ENCODE measurements around the gene DNAAF8.

Gene DNAAF8

DNA sequence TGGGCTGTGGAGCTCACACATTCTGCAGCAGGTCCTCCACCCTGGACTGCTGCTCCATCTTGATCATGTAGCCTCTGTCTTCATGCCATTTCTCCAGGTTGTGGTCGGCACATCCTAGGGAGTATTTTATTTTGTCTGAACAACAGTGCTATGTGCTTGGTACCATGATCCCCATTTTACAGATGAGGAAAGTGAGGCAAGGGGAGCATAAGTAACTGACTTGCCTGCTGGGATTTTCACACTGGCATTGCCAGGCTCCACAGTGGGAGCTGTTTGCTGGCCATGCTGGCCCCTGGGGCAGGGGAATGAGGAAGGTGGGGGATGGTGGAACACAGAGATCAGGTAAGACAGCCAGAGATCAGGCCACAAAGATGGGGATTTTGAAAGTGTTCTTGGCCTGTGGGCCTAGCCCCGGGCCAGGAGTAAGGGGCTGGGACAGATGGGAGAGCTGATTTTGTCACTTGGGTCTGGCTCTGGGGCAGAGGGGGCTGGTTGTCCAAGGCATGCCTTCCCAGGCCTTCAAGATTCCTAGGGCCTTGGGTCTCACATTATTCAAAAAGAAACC, 41.9 kb downstream of the DNAAF8 start:
- Histone ChIP-seq H3K9me3 (ENCODE audit: control insufficient read depth, insufficient read depth, low read length) (no peaks in the 10 kb centered on the region), H3K9me2 (replicated peaks; ENCODE audit: control insufficient read depth, low read length) (no peaks in the 10 kb centered on the region), H3K4me1 (ENCODE audit: control insufficient read depth, low read length) (no peaks in the 10 kb centered on the region), H3K27ac (ENCODE audit: low read depth, low read length) (no peak overlapping the region), H3K4me2 (ENCODE audit: low read length) (no peak overlapping the region), H3K4me3 (ENCODE audit: low read length) (no peak overlapping the region), H3F3A (ENCODE audit: control insufficient read depth, insufficient read depth) (no peaks in the 10 kb centered on the region), H4K20me1 (ENCODE audit: control insufficient read depth, insufficient read depth, low read depth, low read length) (no peaks in the 10 kb centered on the region), H3K36me3 (ENCODE audit: control insufficient read depth, low read length) (no peaks in the 10 kb centered on the region), H3K27me3 (ENCODE audit: control insufficient read depth, low read length) (no peaks in the 10 kb centered on the region), H3K79me2 (ENCODE audit: control insufficient read depth, low read length) (no peaks in the 10 kb centered on the region)
- TF ChIP-seq, protein P1, sequence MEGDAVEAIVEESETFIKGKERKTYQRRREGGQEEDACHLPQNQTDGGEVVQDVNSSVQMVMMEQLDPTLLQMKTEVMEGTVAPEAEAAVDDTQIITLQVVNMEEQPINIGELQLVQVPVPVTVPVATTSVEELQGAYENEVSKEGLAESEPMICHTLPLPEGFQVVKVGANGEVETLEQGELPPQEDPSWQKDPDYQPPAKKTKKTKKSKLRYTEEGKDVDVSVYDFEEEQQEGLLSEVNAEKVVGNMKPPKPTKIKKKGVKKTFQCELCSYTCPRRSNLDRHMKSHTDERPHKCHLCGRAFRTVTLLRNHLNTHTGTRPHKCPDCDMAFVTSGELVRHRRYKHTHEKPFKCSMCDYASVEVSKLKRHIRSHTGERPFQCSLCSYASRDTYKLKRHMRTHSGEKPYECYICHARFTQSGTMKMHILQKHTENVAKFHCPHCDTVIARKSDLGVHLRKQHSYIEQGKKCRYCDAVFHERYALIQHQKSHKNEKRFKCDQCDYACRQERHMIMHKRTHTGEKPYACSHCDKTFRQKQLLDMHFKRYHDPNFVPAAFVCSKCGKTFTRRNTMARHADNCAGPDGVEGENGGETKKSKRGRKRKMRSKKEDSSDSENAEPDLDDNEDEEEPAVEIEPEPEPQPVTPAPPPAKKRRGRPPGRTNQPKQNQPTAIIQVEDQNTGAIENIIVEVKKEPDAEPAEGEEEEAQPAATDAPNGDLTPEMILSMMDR (IDR thresholded peaks at IDR 0.05; ENCODE audit: low read depth, low read length, poor library complexity, severe bottlenecking), result no peak

DNA sequence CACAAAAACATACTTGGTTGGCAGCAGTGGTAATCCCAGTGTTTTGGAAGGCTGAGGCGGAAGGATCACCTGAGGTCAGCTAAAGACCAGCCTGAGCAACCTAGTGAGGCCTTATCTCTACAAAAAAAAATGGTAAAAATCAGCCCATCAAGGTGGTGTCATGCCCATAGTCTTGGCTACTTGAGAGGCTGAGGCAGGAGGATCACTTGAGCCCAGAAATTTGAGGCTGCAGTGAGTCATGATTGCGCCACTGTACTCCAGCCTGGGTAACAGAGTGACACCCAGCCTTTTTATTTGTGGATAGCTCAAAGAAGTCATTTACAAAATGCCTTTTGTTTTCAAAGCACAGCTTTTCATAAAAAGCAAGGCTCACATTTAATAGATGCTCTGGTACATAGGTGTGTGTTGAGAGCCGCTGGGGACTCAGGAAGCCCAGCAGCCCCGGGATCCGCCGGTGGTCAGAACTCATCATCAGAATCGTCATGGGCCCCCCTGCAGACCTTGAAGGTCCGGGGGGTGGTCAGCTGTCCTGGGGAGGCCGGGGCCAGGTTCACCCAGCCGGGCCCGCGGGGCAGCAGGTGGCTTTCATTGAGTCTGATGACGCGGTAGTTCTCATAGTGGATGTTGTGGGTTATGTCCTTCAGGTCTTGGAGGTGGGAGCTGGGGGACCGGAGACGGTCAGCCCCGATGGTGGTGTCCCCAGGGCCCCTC, 43.2 kb downstream of the DNAAF8 start:
- no peaks in the 10 kb centered on the region for H3K79me2 ChIP-seq (ENCODE audit: control insufficient read depth, low read length)
- TF ChIP-seq EZH2phosphoT487 (IDR thresholded peaks at IDR 0.05; ENCODE audit: borderline replicate concordance, low read length), result no peak
- TF ChIP-seq, protein P1 (IDR thresholded peaks at IDR 0.05; ENCODE audit: low read depth, low read length, poor library complexity, severe bottlenecking), result no peak
- no peaks in the 10 kb centered on the region for H3K9me2 ChIP-seq (replicated peaks; ENCODE audit: control insufficient read depth, low read length)
- H4K20me1 ChIP-seq (ENCODE audit: control insufficient read depth, insufficient read depth, low read depth, low read length), result no peaks in the 10 kb centered on the region
- H3K4me1 ChIP-seq (ENCODE audit: control insufficient read depth, low read length), result no peaks in the 10 kb centered on the region
- H3K36me3 ChIP-seq (ENCODE audit: control insufficient read depth, low read length), result no peaks in the 10 kb centered on the region
- H3K27me3 ChIP-seq (ENCODE audit: control insufficient read depth, low read length), result no peaks in the 10 kb centered on the region
- H3K9me3 ChIP-seq (ENCODE audit: control insufficient read depth, insufficient read depth, low read length), result no peaks in the 10 kb centered on the region
- H3K4me3 ChIP-seq (ENCODE audit: low read length), result no peak overlapping the region
- H3F3A ChIP-seq (ENCODE audit: control insufficient read depth, insufficient read depth), result no peaks in the 10 kb centered on the region
- H3K4me2 ChIP-seq (ENCODE audit: low read length), result no peak overlapping the region
- no peak overlapping the region for H3K27ac ChIP-seq (ENCODE audit: low read depth, low read length)

DNA sequence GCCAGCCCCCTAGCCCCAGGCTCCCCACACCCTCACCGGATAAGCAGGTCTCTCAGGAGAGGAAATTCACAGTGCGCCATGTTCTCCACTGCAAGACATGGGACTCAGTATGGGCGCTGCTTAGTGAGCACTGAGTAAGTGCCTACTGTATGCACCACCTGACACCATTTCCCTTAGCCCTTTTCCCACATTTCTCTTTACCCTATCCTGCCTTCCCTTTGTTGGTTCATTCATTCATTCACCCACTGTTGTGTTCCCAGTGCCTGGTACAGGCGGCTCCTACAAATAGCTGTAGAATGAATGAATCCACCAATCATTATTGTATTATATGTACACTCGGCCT, 43.7 kb downstream of the DNAAF8 start:
- H3K36me3 ChIP-seq (ENCODE audit: control insufficient read depth, low read length), result no peaks in the 10 kb centered on the region
- no peak for TF ChIP-seq EZH2phosphoT487 (IDR thresholded peaks at IDR 0.05; ENCODE audit: borderline replicate concordance, low read length)
- TF ChIP-seq, protein P1 (IDR thresholded peaks at IDR 0.05; ENCODE audit: low read depth, low read length, poor library complexity, severe bottlenecking), result no peak

More for the DNA sequence above, 43.7 kb downstream of the DNAAF8 start:
- Histone ChIP-seq H3K4me2 (ENCODE audit: low read length) (no peak overlapping the region), H3K9me2 (replicated peaks; ENCODE audit: control insufficient read depth, low read length) (no peaks in the 10 kb centered on the region), H3K27me3 (ENCODE audit: control insufficient read depth, low read length) (no peaks in the 10 kb centered on the region), H3K79me2 (ENCODE audit: control insufficient read depth, low read length) (no peaks in the 10 kb centered on the region), H3K4me3 (ENCODE audit: low read length) (no peak overlapping the region), H3F3A (ENCODE audit: control insufficient read depth, insufficient read depth) (no peaks in the 10 kb centered on the region), H3K4me1 (ENCODE audit: control insufficient read depth, low read length) (no peaks in the 10 kb centered on the region), H3K9me3 (ENCODE audit: control insufficient read depth, insufficient read depth, low read length) (no peaks in the 10 kb centered on the region), H3K27ac (ENCODE audit: low read depth, low read length) (no peak overlapping the region), H4K20me1 (ENCODE audit: control insufficient read depth, insufficient read depth, low read depth, low read length) (no peaks in the 10 kb centered on the region)

All from DOHH2 (cell line).